Skeletal muscle satellite cell (primary cell): Measurements from ENCODE around the gene PPP4R1.
A peak's percentile ranks its signal among the peaks of the same experiment; 100 is the strongest.

Source experiments
- H3K27me3 ChIP-seq: 2 replicates; pipeline ENCODE4 v1.7.0; 2013; ENCODE audit warnings: low read length; ENCODE audit not compliant: control insufficient read depth, insufficient read depth
- H3K36me3 ChIP-seq: 2 replicates; pipeline ENCODE4 v1.7.0; 2013; ENCODE audit warnings: mild to moderate bottlenecking, control low read depth, low read length; ENCODE audit not compliant: insufficient read depth
- H3K4me1 ChIP-seq: 2 replicates; pipeline ENCODE4 v1.7.0; 2013; ENCODE audit warnings: low read length; ENCODE audit not compliant: control insufficient read depth, insufficient read depth
- H3K4me2 ChIP-seq: 2 replicates; pipeline ENCODE4 v1.7.0; 2013; ENCODE audit warnings: mild to moderate bottlenecking, low read length
- H3K4me3 ChIP-seq: 2 replicates; pipeline ENCODE4 v1.7.0; 2013; ENCODE audit warnings: low read length
- H3K9ac ChIP-seq: 2 replicates; pipeline ENCODE4 v1.7.0; 2013; ENCODE audit warnings: mild to moderate bottlenecking, low read depth, low read length, moderate library complexity
- H3K9me3 ChIP-seq: replicated peaks from 2 replicates; pipeline ENCODE4 v1.7.0; 2013; ENCODE audit warnings: mild to moderate bottlenecking, control low read depth, low read length

PPP4R1 gene

GRCh38 chr18:9559253-9559652 lies 55.1 kb downstream of the PPP4R1 start:
- Histone ChIP-seq H3K9ac (no peak overlapping the region), H3K4me1 (no peaks in the 10 kb centered on the region), H3K27me3 (no peaks in the 10 kb centered on the region), H3K4me2 (no peak overlapping the region), H3K9me3 (no peaks in the 10 kb centered on the region), H3K36me3 (peaks cover 85% of the 10 kb centered on the region), H3K4me3 (no peak overlapping the region)

- H3K9me3 ChIP-seq = no peaks in the 10 kb centered on the region
- H3K4me2 ChIP-seq = no peak overlapping the region
- no peaks in the 10 kb centered on the region for H3K27me3 ChIP-seq
- H3K9ac ChIP-seq = no peak overlapping the region
- no peak overlapping the region for H3K4me3 ChIP-seq
- peaks cover 83% of the 10 kb centered on the region for H3K36me3 ChIP-seq
- no peaks in the 10 kb centered on the region for H3K4me1 ChIP-seq
Observed at GRCh38 chr18:9558387-9559064, 55.8 kb downstream of the PPP4R1 start.

- no peaks in the 10 kb centered on the region for H3K27me3 ChIP-seq
- H3K4me2 ChIP-seq = no peak overlapping the region
- peaks cover 83% of the 10 kb centered on the region for H3K36me3 ChIP-seq
- no peaks in the 10 kb centered on the region for H3K9me3 ChIP-seq
- H3K9ac ChIP-seq = no peak overlapping the region
- no peak overlapping the region for H3K4me3 ChIP-seq
- no peaks in the 10 kb centered on the region for H3K4me1 ChIP-seq
Observed at GRCh38 chr18:9557250-9557943, 57.0 kb downstream of the PPP4R1 start.

GRCh38 chr18:9552616-9553015 lies 61.7 kb downstream of the PPP4R1 start:
- no peak overlapping the region for H3K4me2 ChIP-seq
- peaks cover 78% of the 10 kb centered on the region for H3K36me3 ChIP-seq
- no peaks in the 10 kb centered on the region for H3K27me3 ChIP-seq
- no peak overlapping the region for H3K4me3 ChIP-seq
- H3K4me1 ChIP-seq = no peaks in the 10 kb centered on the region
- H3K9me3 ChIP-seq = no peaks in the 10 kb centered on the region
- no peak overlapping the region for H3K9ac ChIP-seq

- no peaks in the 10 kb centered on the region for H3K4me1 ChIP-seq
- no peaks in the 10 kb centered on the region for H3K9me3 ChIP-seq
- H3K4me3 ChIP-seq = no peak overlapping the region
- H3K27me3 ChIP-seq = no peaks in the 10 kb centered on the region
- H3K4me2 ChIP-seq = no peak overlapping the region
- peaks cover 78% of the 10 kb centered on the region for H3K36me3 ChIP-seq
- H3K9ac ChIP-seq = no peak overlapping the region
Observed at GRCh38 chr18:9552191-9552590, 62.2 kb downstream of the PPP4R1 start.

- Histone ChIP-seq H3K4me2 (no peak overlapping the region), H3K4me1 (no peaks in the 10 kb centered on the region), H3K4me3 (no peak overlapping the region), H3K9ac (no peak overlapping the region), H3K9me3 (no peaks in the 10 kb centered on the region), H3K36me3 (peaks cover 82% of the 10 kb centered on the region), H3K27me3 (no peaks in the 10 kb centered on the region)
Observed at GRCh38 chr18:9550429-9550828, 63.9 kb downstream of the PPP4R1 start.

- H3K4me1 ChIP-seq = no peaks in the 10 kb centered on the region
- H3K4me2 ChIP-seq = no peak overlapping the region
- H3K9ac ChIP-seq = no peak overlapping the region
- no peak overlapping the region for H3K4me3 ChIP-seq
- H3K27me3 ChIP-seq = no peaks in the 10 kb centered on the region
- peaks cover 76% of the 10 kb centered on the region for H3K36me3 ChIP-seq
- no peaks in the 10 kb centered on the region for H3K9me3 ChIP-seq
Observed at GRCh38 chr18:9549405-9549804, 65.0 kb downstream of the PPP4R1 start.

- Histone ChIP-seq H3K4me2 (no peak overlapping the region), H3K27me3 (no peaks in the 10 kb centered on the region), H3K36me3 (peaks cover 63% of the 10 kb centered on the region), H3K4me1 (no peaks in the 10 kb centered on the region), H3K4me3 (no peak overlapping the region), H3K9ac (no peak overlapping the region), H3K9me3 (no peaks in the 10 kb centered on the region)
Observed at GRCh38 chr18:9547782-9548181, 66.6 kb downstream of the PPP4R1 start.

GRCh38 chr18:9546468-9546867 lies 67.9 kb downstream of the PPP4R1 start:
- Histone ChIP-seq H3K4me3 (no peak overlapping the region), H3K27me3 (no peaks in the 10 kb centered on the region), H3K9ac (no peak overlapping the region), H3K4me1 (no peaks in the 10 kb centered on the region), H3K4me2 (no peak overlapping the region), H3K36me3 (peaks cover 50% of the 10 kb centered on the region), H3K9me3 (no peaks in the 10 kb centered on the region)

GRCh38 chr18:9545029-9545428 lies 69.3 kb downstream of the PPP4R1 start:
- no peak overlapping the region for H3K4me3 ChIP-seq
- H3K4me1 ChIP-seq = peaks cover 4% of the 10 kb centered on the region
- no peak overlapping the region for H3K9ac ChIP-seq
- H3K27me3 ChIP-seq = no peaks in the 10 kb centered on the region
- H3K36me3 ChIP-seq = peaks cover 42% of the 10 kb centered on the region
- no peak overlapping the region for H3K4me2 ChIP-seq
- H3K9me3 ChIP-seq = no peaks in the 10 kb centered on the region

GRCh38 chr18:9542924-9543323 lies 71.4 kb downstream of the PPP4R1 start:
- Histone ChIP-seq H3K36me3 (peaks cover 32% of the 10 kb centered on the region), H3K9me3 (no peaks in the 10 kb centered on the region), H3K27me3 (no peaks in the 10 kb centered on the region), H3K4me3 (no peak overlapping the region), H3K4me2 (no peak overlapping the region), H3K9ac (no peak overlapping the region), H3K4me1 (peaks cover 19% of the 10 kb centered on the region)

GRCh38 chr18:9539938-9540337 lies 74.4 kb downstream of the PPP4R1 start:
- no peak overlapping the region for H3K4me3 ChIP-seq
- peaks cover 16% of the 10 kb centered on the region for H3K36me3 ChIP-seq

More at GRCh38 chr18:9539938-9540337, 74.4 kb downstream of the PPP4R1 start:
- no peaks in the 10 kb centered on the region for H3K27me3 ChIP-seq
- H3K4me1 ChIP-seq = peaks cover 30% of the 10 kb centered on the region
- no peaks in the 10 kb centered on the region for H3K9me3 ChIP-seq
- H3K9ac ChIP-seq = peak overlapping the region; percentile 61
- peak overlapping the region; percentile 72 for H3K4me2 ChIP-seq
